ENCODE measurements around the gene CDC42EP4. TPM values are rescaled to one million over a fixed set of nuclear protein-coding genes. Genes with fewer than 3 reads are reported as not detected.
"Not testable (repeated sequence)": the region's sequence is repeated elsewhere in the genome, so short reads cannot be mapped to it uniquely, and the experiment has no call there.

Gene CDC42EP4
- total RNA-seq, 2 donors from 2014 or later, result 38.5 to 49.7 TPM

DNA sequence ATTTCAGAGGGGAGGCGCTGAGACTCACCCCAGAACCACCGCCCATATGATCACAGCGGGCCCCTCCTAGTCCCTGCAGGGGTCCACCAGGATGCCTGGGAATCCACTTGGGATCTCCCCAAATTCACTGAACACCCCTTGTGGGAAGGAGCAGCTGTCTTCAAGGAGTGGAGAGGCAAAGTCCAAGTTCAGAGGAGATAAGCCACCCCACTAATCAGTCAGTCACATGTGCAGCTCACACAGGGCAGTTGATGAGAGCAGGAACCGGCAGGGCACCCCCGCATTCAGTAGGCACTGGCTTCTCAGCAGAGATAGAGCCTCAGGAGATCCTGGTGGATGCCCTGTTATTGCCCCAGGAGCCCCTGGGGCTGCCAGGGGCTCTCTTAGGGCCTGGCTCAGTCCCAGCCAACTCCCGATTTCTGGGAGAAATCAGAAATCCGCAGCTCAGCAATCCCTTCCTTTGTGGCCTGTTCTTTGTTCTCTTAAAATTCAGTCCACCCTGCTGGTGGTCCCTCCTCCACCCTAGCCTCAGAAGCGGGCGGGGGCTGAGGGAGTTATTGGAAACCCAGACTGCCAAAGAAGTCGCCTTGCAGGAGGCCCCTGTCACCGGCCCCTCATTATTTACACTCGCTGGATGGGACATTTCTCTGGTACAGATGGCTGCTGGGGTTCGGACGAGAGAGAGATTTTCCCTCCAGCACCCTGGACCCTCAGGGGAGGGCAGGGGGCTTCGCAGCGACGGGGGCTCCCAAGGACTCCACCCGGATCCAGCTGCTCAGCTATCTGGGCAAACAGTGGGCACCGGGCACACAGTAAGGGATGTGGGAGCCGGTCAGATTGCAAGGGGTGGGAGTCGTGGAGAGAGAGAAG, 1.8 kb downstream of the CDC42EP4 start:
- Histone ChIP-seq H3K27ac (ENCODE audit: low read depth, low read length) (peak overlapping the region; percentile 95), H3K27me3 (ENCODE audit: control insufficient read depth, insufficient read depth, low read length, poor library complexity, severe bottlenecking) (no peaks in the 10 kb centered on the region), H3K4me3 (ENCODE audit: low read length) (peak overlapping the region; percentile 98), H3K9ac (ENCODE audit: extremely low read depth, low read length, poor library complexity, severe bottlenecking) (peak overlapping the region; percentile 87), H3K4me1 (ENCODE audit: control insufficient read depth, insufficient read depth, low read length) (peaks cover 25% of the 10 kb centered on the region), H3K9me3 (ENCODE audit: control insufficient read depth, low read length) (no peaks in the 10 kb centered on the region), H3K36me3 (ENCODE audit: control insufficient read depth, insufficient read depth, low read length) (peaks cover 22% of the 10 kb centered on the region)
- 14 to 26% methylated on average over 9 to 20 of the region's 21 CpGs for WGBS, 2 experiments (ENCODE audit: insufficient coverage in 1 of 2, insufficient read length in 1 of 2)
- DNase-seq, result peak; percentile 81
- H3K4me1 Mint-ChIP-seq, result peaks cover 35% of the 10 kb centered on the region
- peaks cover 13% of the 10 kb centered on the region for H3K27me3 Mint-ChIP-seq (ENCODE audit: insufficient read depth)
- no peaks in the 10 kb centered on the region for H3K9me3 Mint-ChIP-seq
- H3K27ac Mint-ChIP-seq, result peak overlapping the region; percentile 95
- H3K4me3 Mint-ChIP-seq, result peak overlapping the region; percentile 85
- TF ChIP-seq, protein P1, sequence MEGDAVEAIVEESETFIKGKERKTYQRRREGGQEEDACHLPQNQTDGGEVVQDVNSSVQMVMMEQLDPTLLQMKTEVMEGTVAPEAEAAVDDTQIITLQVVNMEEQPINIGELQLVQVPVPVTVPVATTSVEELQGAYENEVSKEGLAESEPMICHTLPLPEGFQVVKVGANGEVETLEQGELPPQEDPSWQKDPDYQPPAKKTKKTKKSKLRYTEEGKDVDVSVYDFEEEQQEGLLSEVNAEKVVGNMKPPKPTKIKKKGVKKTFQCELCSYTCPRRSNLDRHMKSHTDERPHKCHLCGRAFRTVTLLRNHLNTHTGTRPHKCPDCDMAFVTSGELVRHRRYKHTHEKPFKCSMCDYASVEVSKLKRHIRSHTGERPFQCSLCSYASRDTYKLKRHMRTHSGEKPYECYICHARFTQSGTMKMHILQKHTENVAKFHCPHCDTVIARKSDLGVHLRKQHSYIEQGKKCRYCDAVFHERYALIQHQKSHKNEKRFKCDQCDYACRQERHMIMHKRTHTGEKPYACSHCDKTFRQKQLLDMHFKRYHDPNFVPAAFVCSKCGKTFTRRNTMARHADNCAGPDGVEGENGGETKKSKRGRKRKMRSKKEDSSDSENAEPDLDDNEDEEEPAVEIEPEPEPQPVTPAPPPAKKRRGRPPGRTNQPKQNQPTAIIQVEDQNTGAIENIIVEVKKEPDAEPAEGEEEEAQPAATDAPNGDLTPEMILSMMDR (conservative IDR thresholded peaks at IDR 0.05), result no peak
- peaks cover 15% of the 10 kb centered on the region for H3K36me3 Mint-ChIP-seq (ENCODE audit: low read depth)

- peaks cover 43% of the 10 kb centered on the region for H3K4me1 Mint-ChIP-seq
- not testable (repeated sequence) for H3K9ac ChIP-seq (ENCODE audit: extremely low read depth, low read length, poor library complexity, severe bottlenecking); H3K27ac ChIP-seq (ENCODE audit: low read depth, low read length); H3K9me3 ChIP-seq (ENCODE audit: control insufficient read depth, low read length); H3K27ac Mint-ChIP-seq; H3K9me3 Mint-ChIP-seq; H3K27me3 ChIP-seq (ENCODE audit: control insufficient read depth, insufficient read depth, low read length, poor library complexity, severe bottlenecking); H3K27me3 Mint-ChIP-seq (ENCODE audit: insufficient read depth); H3K4me3 ChIP-seq (ENCODE audit: low read length)
- peaks cover 35% of the 10 kb centered on the region for H3K4me1 ChIP-seq (ENCODE audit: control insufficient read depth, insufficient read depth, low read length)
- 94 to 100% methylated on average over 2 to 4 of the region's 5 CpGs for WGBS, 2 experiments (ENCODE audit: insufficient coverage in 1 of 2, insufficient read length in 1 of 2)
- peak; percentile 39 for DNase-seq
- peaks cover 17% of the 10 kb centered on the region for H3K36me3 Mint-ChIP-seq (ENCODE audit: low read depth)
- peak overlapping the region; percentile 85 for H3K4me3 Mint-ChIP-seq
- H3K36me3 ChIP-seq (ENCODE audit: control insufficient read depth, insufficient read depth, low read length), result peaks cover 22% of the 10 kb centered on the region
Observed at GRCh38 chr17:73308959-73309358, 2.8 kb downstream of the CDC42EP4 start.

DNA sequence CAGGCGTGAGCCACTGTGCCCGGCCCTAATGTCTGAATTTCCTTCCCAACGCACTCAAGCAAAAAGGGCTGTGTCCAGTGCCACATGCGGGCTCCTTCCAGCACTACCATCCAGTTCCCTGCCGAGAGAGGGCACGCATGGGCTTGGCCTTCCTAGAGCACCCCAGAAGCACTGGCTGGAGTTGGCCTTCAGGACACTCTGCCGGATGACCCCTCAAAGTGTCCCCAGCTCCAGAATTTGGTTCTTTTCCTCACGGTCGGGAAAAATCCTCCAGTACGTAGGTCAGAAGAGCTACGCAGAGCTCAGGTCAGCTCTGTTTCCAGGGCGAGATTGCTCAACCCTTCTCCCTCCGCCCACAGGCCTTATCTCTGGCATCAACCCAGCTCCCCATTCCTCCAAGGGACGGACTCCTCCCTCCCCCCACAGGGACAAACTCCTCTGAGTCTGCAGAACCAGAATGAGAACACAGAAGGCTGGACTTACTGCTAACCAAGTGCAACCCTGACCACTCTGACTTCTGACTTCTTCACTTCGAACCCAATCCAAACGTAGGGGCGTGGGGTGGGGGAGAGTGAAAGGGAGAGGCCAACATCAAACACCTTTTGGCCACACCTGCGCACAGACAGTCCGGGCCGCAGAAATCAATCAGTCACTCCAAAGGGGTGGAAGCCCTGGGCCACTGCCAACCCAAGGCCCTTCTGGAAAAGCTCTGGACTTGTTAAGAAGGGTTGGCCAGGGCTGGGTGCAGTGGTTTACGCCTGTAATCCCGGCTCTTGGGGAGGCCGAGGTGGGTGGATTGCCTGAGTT, 3.6 kb downstream of the CDC42EP4 start:
- peak; percentile 55 for DNase-seq
- H3K4me1 ChIP-seq (ENCODE audit: control insufficient read depth, insufficient read depth, low read length), result peaks cover 37% of the 10 kb centered on the region
- peak overlapping the region; percentile 40 for H3K4me3 ChIP-seq (ENCODE audit: low read length)
- no peak overlapping the region for H3K4me3 Mint-ChIP-seq
- no peak overlapping the region for H3K27ac Mint-ChIP-seq
- H3K36me3 ChIP-seq (ENCODE audit: control insufficient read depth, insufficient read depth, low read length), result peaks cover 22% of the 10 kb centered on the region
- no peaks in the 10 kb centered on the region for H3K9me3 ChIP-seq (ENCODE audit: control insufficient read depth, low read length)
- no peak overlapping the region for H3K27ac ChIP-seq (ENCODE audit: low read depth, low read length)
- H3K9me3 Mint-ChIP-seq, result no peaks in the 10 kb centered on the region
- peaks cover 21% of the 10 kb centered on the region for H3K36me3 Mint-ChIP-seq (ENCODE audit: low read depth)
- H3K9ac ChIP-seq (ENCODE audit: extremely low read depth, low read length, poor library complexity, severe bottlenecking), result no peak overlapping the region
- peaks cover 44% of the 10 kb centered on the region for H3K4me1 Mint-ChIP-seq
- TF ChIP-seq, protein P1 (conservative IDR thresholded peaks at IDR 0.05), result no peak
- no peaks in the 10 kb centered on the region for H3K27me3 ChIP-seq (ENCODE audit: control insufficient read depth, insufficient read depth, low read length, poor library complexity, severe bottlenecking)
- 92 to 96% methylated on average over 20 to 23 of the region's 23 CpGs for WGBS, 2 experiments (ENCODE audit: insufficient coverage in 1 of 2, insufficient read length in 1 of 2)
- peaks cover under 1% of the 10 kb centered on the region for H3K27me3 Mint-ChIP-seq (ENCODE audit: insufficient read depth)
